ENCODE data around the gene MBP.

DNA sequence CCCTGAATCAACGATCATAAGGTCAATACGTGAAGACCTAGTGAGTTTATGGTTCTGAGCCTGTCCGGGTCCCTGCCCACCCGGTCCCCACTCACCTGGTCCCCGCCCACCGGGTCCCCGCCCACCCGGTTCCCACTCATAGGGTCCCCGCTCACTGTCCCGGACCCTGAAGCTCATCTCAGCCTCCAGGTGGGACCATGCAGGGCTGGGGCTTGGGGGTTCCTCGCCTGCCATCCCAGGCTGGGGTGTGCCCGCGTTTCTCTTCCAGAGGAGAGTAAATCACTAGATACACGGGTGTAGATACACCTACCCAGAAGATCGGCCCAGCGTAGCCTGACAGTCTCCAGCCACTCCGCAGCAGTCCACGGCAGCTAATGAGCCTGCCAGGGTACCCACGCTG, 131.5 kb downstream of the MBP start:
- TF ChIP-seq POLR2A (IDR thresholded peaks at IDR 0.05; ENCODE audit: low read depth, low read length) (no peak), ZNF24 (IDR thresholded peaks at IDR 0.05) (no peak), MYC (IDR thresholded peaks at IDR 0.05; ENCODE audit: insufficient read depth, insufficient read length, insufficient replicate concordance, low read length, severe bottlenecking) (no peak), ZSCAN29 (IDR thresholded peaks at IDR 0.05) (no peak), EZH2 (IDR thresholded peaks at IDR 0.05; ENCODE audit: borderline replicate concordance, control insufficient read depth, low read depth, low read length) (no peak), PAX5 (IDR thresholded peaks at IDR 0.05; ENCODE audit: borderline replicate concordance, low read depth, low read length) (no peak), BCL11A (IDR thresholded peaks at IDR 0.05; ENCODE audit: low read depth, low read length) (no peak), TCF3 (IDR thresholded peaks at IDR 0.05; ENCODE audit: borderline replicate concordance, insufficient read depth, low read depth, low read length) (no peak)
- TF ChIP-seq, protein P1, sequence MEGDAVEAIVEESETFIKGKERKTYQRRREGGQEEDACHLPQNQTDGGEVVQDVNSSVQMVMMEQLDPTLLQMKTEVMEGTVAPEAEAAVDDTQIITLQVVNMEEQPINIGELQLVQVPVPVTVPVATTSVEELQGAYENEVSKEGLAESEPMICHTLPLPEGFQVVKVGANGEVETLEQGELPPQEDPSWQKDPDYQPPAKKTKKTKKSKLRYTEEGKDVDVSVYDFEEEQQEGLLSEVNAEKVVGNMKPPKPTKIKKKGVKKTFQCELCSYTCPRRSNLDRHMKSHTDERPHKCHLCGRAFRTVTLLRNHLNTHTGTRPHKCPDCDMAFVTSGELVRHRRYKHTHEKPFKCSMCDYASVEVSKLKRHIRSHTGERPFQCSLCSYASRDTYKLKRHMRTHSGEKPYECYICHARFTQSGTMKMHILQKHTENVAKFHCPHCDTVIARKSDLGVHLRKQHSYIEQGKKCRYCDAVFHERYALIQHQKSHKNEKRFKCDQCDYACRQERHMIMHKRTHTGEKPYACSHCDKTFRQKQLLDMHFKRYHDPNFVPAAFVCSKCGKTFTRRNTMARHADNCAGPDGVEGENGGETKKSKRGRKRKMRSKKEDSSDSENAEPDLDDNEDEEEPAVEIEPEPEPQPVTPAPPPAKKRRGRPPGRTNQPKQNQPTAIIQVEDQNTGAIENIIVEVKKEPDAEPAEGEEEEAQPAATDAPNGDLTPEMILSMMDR (IDR thresholded peaks at IDR 0.05 in 2 of 3, conservative IDR thresholded peaks at IDR 0.05 in 1 of 3; ENCODE audit: control insufficient read depth in 2 of 3, extremely low read depth in 1 of 3, insufficient read depth in 1 of 3, low read depth in 3 of 3, low read length in 3 of 3), result no peak

All from GM12878 (cell line).